HG02852 (cell line): ENCODE data around the gene ZNF280B.
"Not testable (repeated sequence)": the region's sequence is repeated elsewhere in the genome, so short reads cannot be mapped to it uniquely, and the experiment has no call there.

Source experiments
- ATAC-seq: cut with Tn5 transposase; IDR thresholded peaks from one replicate; pipeline ENCODE4 v1.9.1; 2021; ENCODE audit warnings: mild to moderate bottlenecking, moderate library complexity; ENCODE audit not compliant: unreplicated experiment

The ZNF280B gene

GRCh38 chr22:22467112-22467511 is 41.4 kb downstream of the ZNF280B start:
- no peak for ATAC-seq

- ATAC-seq: no peak
Observed at GRCh38 chr22:22465782-22466181, 42.8 kb downstream of the ZNF280B start.

- ATAC-seq: no peak
Observed at GRCh38 chr22:22465094-22465602, 43.4 kb downstream of the ZNF280B start.

- no peak for ATAC-seq
Observed at GRCh38 chr22:22464541-22465054, 43.9 kb downstream of the ZNF280B start.

DNA sequence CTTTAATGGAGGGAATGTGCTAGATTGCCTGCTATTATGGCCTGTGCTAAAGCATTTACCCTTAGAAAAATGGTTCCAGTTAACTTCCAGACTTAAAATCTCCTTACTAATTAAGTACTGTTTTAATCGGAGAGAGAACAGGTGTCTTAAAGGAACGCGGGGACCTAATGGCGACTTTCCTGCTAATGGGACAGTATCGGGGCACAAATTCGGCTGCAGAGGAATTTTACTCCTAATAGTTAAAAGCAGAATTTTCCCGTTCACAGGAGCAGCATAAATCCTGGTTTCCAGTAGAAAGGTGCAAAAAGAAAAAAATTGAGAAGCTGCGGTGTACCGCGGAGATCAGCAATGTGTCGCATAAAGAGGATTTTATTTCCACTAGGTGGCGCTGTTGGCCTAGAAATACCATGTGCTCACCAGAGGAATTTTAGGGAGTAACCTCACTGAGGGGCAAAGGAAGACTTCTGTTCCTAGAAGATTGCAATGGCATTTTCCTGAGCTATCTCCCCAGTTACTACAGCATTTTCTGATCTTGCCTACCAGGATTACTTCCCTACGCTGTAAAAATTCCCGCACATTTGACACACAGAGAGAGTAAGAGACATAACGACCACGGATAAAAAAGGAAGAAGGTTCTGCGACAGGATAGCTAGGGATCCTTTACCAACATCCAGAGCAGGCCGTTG is 44.5 kb downstream of the ZNF280B start:
- no peak for ATAC-seq

DNA sequence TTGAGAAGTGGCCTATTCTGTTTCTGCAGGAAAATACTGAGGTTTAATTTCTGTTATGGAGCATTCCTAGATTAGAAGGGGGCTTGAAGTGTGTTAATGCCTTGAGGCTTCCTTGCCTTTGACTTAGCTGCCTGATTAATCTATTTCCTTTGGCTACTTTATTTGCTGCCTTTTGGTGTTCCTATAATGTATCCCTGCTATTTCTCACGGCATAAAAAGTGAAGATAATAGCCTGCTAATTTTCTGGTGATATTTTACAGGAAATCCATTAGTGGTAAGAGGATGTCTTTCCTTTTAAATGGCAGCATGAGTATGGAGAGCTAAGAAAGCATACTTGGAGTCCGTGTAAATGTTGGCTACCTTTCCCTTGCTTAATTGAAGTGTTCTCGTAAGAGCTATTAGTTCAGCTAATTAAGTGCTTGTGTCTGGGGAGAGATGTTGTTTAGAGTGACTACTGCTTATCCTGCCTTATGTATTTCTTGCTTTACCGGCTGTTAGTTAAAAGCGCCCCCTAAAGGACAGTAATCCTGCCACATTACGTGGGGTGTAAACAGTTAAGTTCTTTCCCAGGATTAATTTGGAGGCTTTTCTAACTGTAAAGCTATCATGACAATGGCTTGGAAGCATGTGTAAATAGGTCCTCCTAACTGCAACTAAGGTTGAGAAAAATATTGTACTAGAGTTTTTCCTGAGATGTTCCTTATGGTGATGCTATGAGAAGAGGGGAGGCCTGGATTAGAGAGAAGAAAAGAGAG is 45.6 kb downstream of the ZNF280B start:
- no peak for ATAC-seq

- no peak for ATAC-seq
Observed at GRCh38 chr22:22461583-22461982, 47.0 kb downstream of the ZNF280B start.

- no peak for ATAC-seq
Observed at GRCh38 chr22:22461111-22461510, 47.4 kb downstream of the ZNF280B start.

DNA sequence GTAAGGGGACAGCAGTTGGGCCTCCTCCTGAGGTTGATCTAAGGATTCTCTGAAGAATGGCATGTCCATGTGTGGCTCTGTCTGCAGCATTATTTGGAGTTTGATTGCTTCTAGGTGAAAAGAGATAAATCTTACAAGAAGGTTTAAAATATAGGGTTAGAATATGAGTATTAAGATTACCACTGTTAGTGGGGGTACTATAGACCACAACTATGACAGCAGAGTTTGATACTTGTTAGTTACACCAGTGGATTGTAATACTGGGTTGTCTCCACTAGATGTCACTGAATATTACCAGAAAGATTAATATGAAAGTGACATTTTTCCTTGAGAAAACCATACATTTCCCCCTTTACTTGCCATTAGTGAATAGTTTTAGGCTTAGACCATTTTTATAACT is 47.9 kb downstream of the ZNF280B start:
- no peak for ATAC-seq

- no peak for ATAC-seq
Observed at GRCh38 chr22:22460060-22460459, 48.5 kb downstream of the ZNF280B start.

DNA sequence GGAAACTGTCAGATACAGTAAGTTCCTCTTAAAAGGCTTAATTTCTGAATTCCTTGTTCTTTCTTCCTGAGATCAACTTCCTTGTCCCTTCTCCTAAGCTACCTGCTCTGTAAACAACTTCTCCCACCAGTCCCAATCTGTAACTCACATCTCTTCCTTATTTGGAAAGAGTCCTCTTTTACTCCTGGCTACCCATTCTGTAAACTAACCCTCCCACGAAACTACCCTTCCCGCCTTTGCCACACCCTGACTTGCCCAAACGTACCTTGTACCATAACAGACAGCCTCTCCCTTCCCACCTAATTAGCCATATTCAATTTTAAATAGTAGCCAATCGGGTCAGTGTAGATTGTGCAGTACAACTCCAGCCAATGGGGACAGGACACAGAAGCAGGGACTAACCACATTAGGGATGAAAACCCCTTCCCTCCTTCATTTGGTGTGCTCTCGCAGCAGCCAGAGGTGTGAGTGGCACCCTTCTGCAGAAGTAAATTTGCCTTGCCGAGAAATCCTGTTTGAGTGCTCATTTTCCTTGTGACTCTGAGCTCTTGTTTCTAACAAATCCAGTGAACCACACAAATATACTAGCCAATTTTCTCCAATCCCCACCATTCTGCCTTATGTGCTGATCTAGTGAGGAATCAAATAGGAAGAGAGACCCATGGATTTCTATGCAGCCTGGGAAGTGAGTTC is 49.5 kb downstream of the ZNF280B start:
- ATAC-seq: no peak

GRCh38 chr22:22458387-22458786 is 50.2 kb downstream of the ZNF280B start:
- ATAC-seq: no peak

DNA sequence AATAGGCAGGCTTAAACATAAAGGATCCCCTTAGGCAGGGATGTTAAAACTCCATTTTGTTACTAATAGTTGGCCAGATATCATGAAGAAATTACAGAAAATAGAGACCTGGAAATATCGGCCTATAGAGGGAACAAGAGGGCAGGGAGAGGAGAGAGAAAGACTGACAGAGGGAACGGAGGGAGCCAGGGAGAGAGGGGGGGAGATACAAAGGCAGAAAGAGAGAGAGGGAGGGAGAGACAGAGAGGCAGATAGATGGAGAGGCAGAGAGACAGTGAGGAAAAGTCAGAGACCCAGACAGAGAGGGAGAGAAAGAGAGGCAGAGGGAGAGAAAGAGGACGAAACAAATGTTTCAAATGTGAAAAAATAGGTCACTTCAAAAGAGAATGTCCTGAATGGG is 53.5 kb downstream of the ZNF280B start:
- ATAC-seq: no peak

DNA sequence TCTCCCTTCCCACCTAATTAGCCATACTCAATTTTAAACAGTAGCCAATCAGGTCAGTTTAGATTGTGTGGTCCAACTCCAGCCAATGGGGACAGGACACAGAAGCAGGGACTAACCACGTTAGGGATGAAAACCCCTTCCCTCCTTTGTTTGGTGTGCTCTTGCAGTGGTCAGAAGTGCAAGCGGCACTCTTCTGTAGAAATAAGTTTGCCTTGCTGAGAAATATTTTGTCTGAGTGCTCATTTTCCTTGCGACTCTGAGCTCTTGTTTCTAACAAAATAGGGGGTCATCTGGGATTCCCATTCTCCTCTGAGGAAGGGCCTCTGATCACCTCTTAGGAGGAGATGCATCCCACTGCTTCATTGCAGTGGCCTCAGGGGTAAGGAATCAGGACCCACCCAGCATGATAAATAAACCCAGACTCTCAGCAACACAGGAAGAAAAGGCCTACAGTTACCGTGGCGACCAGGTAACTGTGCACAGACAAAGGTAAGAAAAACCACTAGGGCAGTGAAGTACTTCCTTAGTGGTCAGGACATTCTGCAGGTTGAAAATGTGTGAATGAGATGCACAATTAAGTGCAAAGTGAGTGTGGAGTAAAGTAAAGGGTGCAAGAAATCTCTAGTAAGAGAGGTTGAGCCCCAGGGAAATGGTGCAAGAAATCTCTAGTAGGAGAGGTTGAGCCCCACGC is 55.4 kb downstream of the ZNF280B start:
- no peak for ATAC-seq

DNA sequence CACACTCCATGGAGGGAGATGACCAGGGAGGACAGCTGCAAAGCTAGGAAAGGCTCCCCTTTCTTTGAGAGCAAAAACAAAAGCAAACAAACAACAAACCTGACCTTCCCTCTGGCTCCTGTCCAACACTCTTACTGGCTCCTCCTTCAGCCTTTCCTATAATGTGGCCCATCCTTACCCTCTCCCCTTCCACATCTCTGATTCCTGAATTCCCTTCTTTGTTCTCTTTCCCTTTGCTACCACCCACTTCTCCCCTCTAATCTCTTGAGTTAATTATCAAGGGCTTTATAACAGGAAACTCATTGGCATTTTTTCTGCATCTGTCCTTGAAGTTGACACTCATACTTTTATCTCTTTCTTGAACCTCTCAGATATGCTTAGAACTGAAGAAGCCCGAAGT is 56.3 kb downstream of the ZNF280B start:
- no peak for ATAC-seq

GRCh38 chr22:22450343-22450839 is 58.2 kb downstream of the ZNF280B start:
- ATAC-seq: peak; percentile 86

- no peak for ATAC-seq
Observed at GRCh38 chr22:22449819-22450218, 58.7 kb downstream of the ZNF280B start.

- no peak for ATAC-seq
Observed at GRCh38 chr22:22446517-22446916, 62.0 kb downstream of the ZNF280B start.

DNA sequence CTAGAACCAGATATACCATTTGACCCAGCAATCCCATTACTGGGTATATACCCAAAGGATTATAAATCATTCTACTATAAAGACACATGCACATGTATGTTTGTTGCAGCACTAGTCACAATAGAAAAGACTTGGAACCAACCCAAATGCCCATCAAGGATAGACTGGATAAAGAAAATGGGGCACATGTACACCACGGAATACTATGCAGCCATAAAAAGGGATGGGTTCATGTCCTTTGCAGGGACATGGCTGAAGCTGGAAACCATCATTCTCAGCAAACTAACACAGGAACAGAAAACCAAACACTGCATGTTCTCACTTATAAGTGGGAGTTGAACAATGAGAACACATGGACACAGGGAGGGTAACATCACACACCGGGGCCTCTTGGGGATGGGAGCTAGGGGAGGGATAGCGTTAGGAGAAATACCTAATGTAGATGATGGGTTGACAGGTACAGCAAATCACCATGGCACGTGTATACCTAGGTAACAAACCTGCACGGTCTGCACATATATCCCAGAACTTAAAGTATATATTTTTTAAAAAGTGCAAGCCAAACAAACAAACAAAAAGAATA is 64.4 kb downstream of the ZNF280B start:
- not testable (repeated sequence) for ATAC-seq
